SK-N-MC (cell line): Measurements from ENCODE around the gene CALML3.

Source experiments
- EZH2 ChIP-seq: fragments of 200-600 bp; sonication (generic); IDR thresholded peaks from one replicate; pipeline ENCODE4 v1.6.1; 2017; ENCODE audit warnings: antibody characterized with exemption
- FOXP2 ChIP-seq: optimal IDR thresholded peaks from 2 replicates; pipeline ENCODE3; 2011; ENCODE audit warnings: mild to moderate bottlenecking, moderate library complexity; ENCODE audit not compliant: insufficient read depth; ENCODE audit errors: extremely low read length, control extremely low read depth
- POLR2AphosphoS5 ChIP-seq: IDR thresholded peaks from 2 replicates; pipeline ENCODE4 v1.6.1; 2012; ENCODE audit warnings: mild to moderate bottlenecking, low read depth, low read length, borderline replicate concordance

- no peak for TF ChIP-seq POLR2AphosphoS5
- no peak for TF ChIP-seq EZH2
- TF ChIP-seq FOXP2 = no peak
Observed at GRCh38 chr10:5511231-5511884, 13.4 kb upstream of the CALML3 start.
